ELF-1 (cell line): ENCODE results near the gene MDN1.

ENCODE experiments used
- DNase-seq: peaks from one replicate; pipeline ENCODE4 v3.0.0-alpha.2; 2016; ENCODE audit warnings: low read depth, low spot score

MDN1 gene

GRCh38 chr6:89599727-89600126 lies 219.9 kb downstream of the MDN1 start:
- DNase-seq, result no peak

DNA sequence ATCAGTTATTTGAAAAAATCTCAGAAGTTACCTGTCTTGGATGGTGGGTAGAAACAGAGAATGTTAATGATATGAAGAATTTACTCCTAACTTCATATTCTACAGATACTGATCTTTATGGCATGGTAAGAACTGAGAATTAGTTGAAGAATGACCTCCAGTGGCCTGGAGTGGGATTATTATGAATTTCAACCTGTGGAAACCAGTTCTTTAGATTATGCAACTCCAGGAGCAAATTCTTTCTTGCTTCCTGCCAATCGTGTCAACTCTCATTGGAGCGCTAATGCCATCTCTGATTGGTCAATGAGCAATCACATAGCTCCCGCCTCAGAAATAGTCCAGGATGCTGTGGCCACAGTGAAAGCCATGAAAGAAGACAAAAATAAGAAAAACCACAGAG lies 221.6 kb downstream of the MDN1 start:
- DNase-seq, result no peak

- no peak for DNase-seq
These were observed 222.2 kb downstream of the MDN1 start for GRCh38 chr6:89597372-89597771.

- no peak for DNase-seq
These were observed 223.1 kb downstream of the MDN1 start for GRCh38 chr6:89596484-89596883.

DNA sequence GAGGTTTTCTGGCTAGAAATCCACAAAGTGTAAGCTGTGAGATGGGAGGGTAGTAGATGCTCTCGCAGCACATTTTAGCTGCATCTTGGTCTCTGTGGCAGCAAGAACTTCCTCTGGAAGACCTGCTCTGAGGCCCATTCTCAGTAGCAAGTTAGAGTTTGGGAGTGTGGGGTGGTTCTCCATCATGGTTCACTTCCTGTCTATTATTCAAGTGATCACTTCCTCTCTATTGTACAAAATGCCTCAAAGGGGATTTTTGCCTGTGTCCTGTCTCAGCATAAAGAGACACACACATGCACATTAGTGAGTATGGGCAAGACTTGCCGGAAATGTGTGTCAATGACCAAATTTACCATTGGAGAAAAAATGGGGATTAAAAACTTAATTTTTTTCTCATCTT lies 223.5 kb downstream of the MDN1 start:
- no peak for DNase-seq
